CD4-positive, alpha-beta T cell (primary cell): ENCODE results near the gene SLC24A3. TPM values are rescaled to one million over a fixed set of nuclear protein-coding genes. Genes with fewer than 3 reads are reported as not detected.

Experiments used
- ATAC-seq: fragments of 200-7000 bp; cut with Tn5 transposase; one replicate; pipeline ENCODE4 v1.10.0; 2022; ENCODE audit warnings: mild to moderate bottlenecking; ENCODE audit not compliant: poor library complexity
- CTCF ChIA-PET: fragments of 350-600 bp; sonication (Branson Sonifier 250); formaldehyde crosslinking; loops from one replicate; lab custom pipeline; 2021; ENCODE audit warnings: antibody characterized with exemption, inconsistent platforms; lab: Charles Lee
- POLR2A ChIA-PET: fragments of 350-600 bp; sonication (Branson Sonifier 250); formaldehyde crosslinking; loops from one replicate; lab custom pipeline; 2021; ENCODE audit warnings: antibody characterized with exemption, inconsistent platforms; lab: Charles Lee
- DNase-seq, 14 experiments: peaks; one replicate each; pipeline ENCODE4 v3.0.0-alpha.2; 2013 to 2020; ENCODE audit warnings: mixed read lengths in 2 of 14
- H3K27ac ChIP-seq, 2 donors: one replicate each; pipeline versions ENCODE4 v1.5.1 to v1.7.0; 2013; ENCODE audit warnings: low read length in 2 of 2, low read depth in 1 of 2, mild to moderate bottlenecking in 1 of 2
- H3K27me3 ChIP-seq, 2 experiments: 1 replicate in 1 of 2; 2 replicates in 1 of 2; pipeline versions ENCODE4 v1.6.1 to v1.7.0; 2013; ENCODE audit warnings: low read length in 2 of 2, control low read depth in 1 of 2, mild to moderate bottlenecking in 1 of 2, moderate library complexity in 1 of 2; ENCODE audit not compliant: insufficient read depth in 2 of 2, control insufficient read depth in 1 of 2
- H3K36me3 ChIP-seq: one replicate; pipeline ENCODE4 v1.6.1; 2013; ENCODE audit warnings: low read length, control low read depth; ENCODE audit not compliant: insufficient read depth
- H3K4me1 ChIP-seq: one replicate; pipeline ENCODE4 v1.6.1; 2013; ENCODE audit warnings: low read length, control low read depth; ENCODE audit not compliant: insufficient read depth
- H3K4me3 ChIP-seq: one replicate; pipeline ENCODE4 v1.5.1; 2013; ENCODE audit warnings: mild to moderate bottlenecking, low read length, moderate library complexity
- H3K9me3 ChIP-seq, 2 experiments: 1 replicate in 1 of 2; 2 replicates in 1 of 2; pipeline versions ENCODE4 v1.6.1 to v1.7.0; 2013; ENCODE audit warnings: low read length in 2 of 2, mild to moderate bottlenecking in 2 of 2, control low read depth in 1 of 2, moderate library complexity in 1 of 2; ENCODE audit not compliant: control insufficient read depth in 1 of 2, insufficient read depth in 1 of 2
- H3K27ac Mint-ChIP-seq: one replicate; pipeline ENCODE4 v1.8.0; 2020; ENCODE audit warnings: mixed read lengths
- H3K27me3 Mint-ChIP-seq: one replicate; pipeline ENCODE4 v1.8.0; 2021; ENCODE audit warnings: mixed read lengths
- H3K36me3 Mint-ChIP-seq: one replicate; pipeline ENCODE4 v1.8.0; 2021; ENCODE audit warnings: low read depth, mixed read lengths
- H3K4me1 Mint-ChIP-seq: one replicate; pipeline ENCODE4 v1.8.0; 2021; ENCODE audit warnings: low read depth, mixed read lengths
- H3K4me3 Mint-ChIP-seq: one replicate; pipeline ENCODE4 v1.8.0; 2020; ENCODE audit warnings: mild to moderate bottlenecking, mixed read lengths
- H3K9me3 Mint-ChIP-seq: one replicate; pipeline ENCODE4 v1.8.0; 2020; ENCODE audit warnings: mixed read lengths
- CTCF ChIP-seq: fragments of 200-600 bp; IDR thresholded peaks from one replicate; pipeline ENCODE4 v1.8.0; 2022; ENCODE audit warnings: antibody characterized with exemption, mild to moderate bottlenecking
- intact Hi-C, 2 experiments: fragments of 100-400 bp; cut with DNase I in 1 of 2; cut with micrococcal nuclease in 1 of 2; formaldehyde crosslinking; loops; one replicate each; pipeline versions ENCODE4 v1.15.1 to v1.9.0; 2023 to 2025; cut with DNase I, micrococcal nuclease
- total RNA-seq, 174 experiments: library from RNA in 2 of 174; stranded (reverse) in 2 of 174; gene quantifications; one replicate each; pipeline ENCODE4 v1.2.3 and lab custom pipeline; 2021 to 2026

SLC24A3 gene
- total RNA-seq, 2 experiments from 2014 or later: not detected

DNA sequence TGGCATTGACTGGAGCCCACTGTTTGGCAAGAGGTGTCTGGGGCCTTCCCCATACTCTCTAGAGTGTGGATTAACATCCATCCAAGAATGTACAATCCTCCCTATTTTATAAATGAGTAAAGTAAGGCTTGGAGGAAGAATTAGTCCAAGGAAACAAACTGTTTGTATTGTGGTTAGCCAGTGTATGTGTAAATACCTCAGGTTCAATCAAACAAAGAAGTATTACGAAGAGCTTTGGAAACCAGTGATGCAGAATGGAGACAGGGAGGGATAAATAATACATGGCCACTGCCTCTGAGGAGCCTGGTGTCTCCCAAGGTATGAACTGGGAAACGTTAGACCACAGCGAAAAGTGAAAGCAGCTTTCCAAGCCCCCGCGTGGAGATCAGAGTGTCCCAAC lies 319.0 kb downstream of the SLC24A3 start:
- H3K4me3 Mint-ChIP-seq: no peak overlapping the region
- no peak for TF ChIP-seq CTCF
- DNase-seq (no peak), ATAC-seq (no peak)
- no peaks in the 10 kb centered on the region for H3K36me3 Mint-ChIP-seq
- intact Hi-C loops: no loop called here
- no peaks in the 10 kb centered on the region for H3K4me1 ChIP-seq
- no peak overlapping the region for H3K27ac ChIP-seq
- peaks cover 0 to 7% of the 10 kb centered on the region in 2 experiments for H3K9me3 ChIP-seq
- ChIA-PET POLR2A (no interaction called here), CTCF (no interaction called here)
- no peaks in the 10 kb centered on the region for H3K36me3 ChIP-seq
- H3K27ac Mint-ChIP-seq: no peak overlapping the region
- H3K27me3 ChIP-seq: no peaks in the 10 kb centered on the region
- no peak overlapping the region for H3K4me3 ChIP-seq
- H3K4me1 Mint-ChIP-seq: no peaks in the 10 kb centered on the region
- peaks cover under 1% of the 10 kb centered on the region for H3K27me3 Mint-ChIP-seq
- H3K9me3 Mint-ChIP-seq: peaks cover 4% of the 10 kb centered on the region

DNA sequence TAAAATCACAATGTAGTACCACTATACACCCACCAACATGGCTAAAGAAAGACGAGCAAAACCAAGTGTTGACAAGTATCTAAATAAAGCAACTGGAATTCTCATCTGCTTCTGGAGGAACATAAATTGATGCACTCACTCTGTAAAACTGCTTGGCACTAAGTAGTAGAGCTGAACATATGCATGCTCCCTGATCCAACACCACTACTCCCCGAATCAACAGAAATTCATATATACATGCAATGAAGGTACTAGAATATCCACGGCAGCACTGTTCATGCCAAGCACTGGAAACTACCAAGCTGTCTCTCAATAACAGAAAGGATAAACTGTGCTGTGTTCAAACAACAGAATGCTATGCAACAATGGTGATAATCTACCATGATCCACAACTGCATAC lies 326.1 kb downstream of the SLC24A3 start:
- CTCF ChIA-PET: no interaction called here
- ATAC-seq (no peak), DNase-seq (no peak)
- no peaks in the 10 kb centered on the region for H3K27me3 ChIP-seq
- H3K4me3 ChIP-seq: no peak overlapping the region
- no peaks in the 10 kb centered on the region for H3K4me1 ChIP-seq
- no peak for TF ChIP-seq CTCF
- no peaks in the 10 kb centered on the region for H3K36me3 ChIP-seq
- Mint-ChIP-seq H3K27ac (no peak overlapping the region), H3K9me3 (peaks cover 4% of the 10 kb centered on the region), H3K4me1 (peaks cover 8% of the 10 kb centered on the region), H3K27me3 (no peaks in the 10 kb centered on the region), H3K36me3 (no peaks in the 10 kb centered on the region), H3K4me3 (no peak overlapping the region)
- POLR2A ChIA-PET: no interaction called here
- no peak overlapping the region for H3K27ac ChIP-seq
- peaks cover 0 to 4% of the 10 kb centered on the region in 2 experiments for H3K9me3 ChIP-seq
- intact Hi-C loops: no loop called here

DNA sequence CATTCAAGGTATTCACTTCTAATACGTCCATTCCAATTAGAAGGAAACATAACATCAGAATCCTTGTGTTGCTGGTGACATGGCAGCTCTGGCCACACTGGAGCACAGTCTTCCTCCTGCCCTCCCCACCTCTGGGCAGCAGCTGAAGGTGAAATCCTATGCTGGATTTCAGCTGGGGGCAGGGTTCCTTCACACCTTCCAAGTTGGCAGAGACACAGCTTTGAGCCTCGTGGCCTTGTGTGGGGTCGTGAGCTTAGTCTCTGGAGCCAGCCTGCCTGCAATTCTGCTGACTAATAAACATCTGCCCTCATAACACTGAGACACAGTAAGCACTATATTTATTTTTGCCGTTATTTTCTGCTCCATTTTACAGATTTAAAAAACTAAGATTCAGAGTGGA lies 326.7 kb downstream of the SLC24A3 start:
- Histone ChIP-seq H3K9me3 (peaks cover 0 to 4% of the 10 kb centered on the region in 2 experiments), H3K27ac (no peak overlapping the region), H3K4me3 (no peak overlapping the region), H3K27me3 (no peaks in the 10 kb centered on the region), H3K36me3 (no peaks in the 10 kb centered on the region), H3K4me1 (no peaks in the 10 kb centered on the region)
- no peaks in the 10 kb centered on the region for H3K36me3 Mint-ChIP-seq
- ChIA-PET CTCF (no interaction called here), POLR2A (no interaction called here)
- no peaks in the 10 kb centered on the region for H3K27me3 Mint-ChIP-seq
- ATAC-seq: no peak
- no peak overlapping the region for H3K27ac Mint-ChIP-seq
- no peak for TF ChIP-seq CTCF
- intact Hi-C loops: no loop called here
- H3K9me3 Mint-ChIP-seq: peaks cover 4% of the 10 kb centered on the region
- DNase-seq: no peak
- no peak overlapping the region for H3K4me3 Mint-ChIP-seq
- H3K4me1 Mint-ChIP-seq: peaks cover 8% of the 10 kb centered on the region
